Nephron progenitor cell (in vitro differentiated cells): ENCODE results near the gene ZBED5.
"Not testable (repeated sequence)": the region's sequence is repeated elsewhere in the genome, so short reads cannot be mapped to it uniquely, and the experiment has no call there.

Experiments
- DNase-seq: peaks from one replicate; pipeline ENCODE4 v3.0.0; 2021
- H3K27ac Mint-ChIP-seq: 2 replicates; pipeline ENCODE4 v1.8.0; 2021; ENCODE audit warnings: mild to moderate bottlenecking, moderate library complexity, mixed read lengths
- H3K27me3 Mint-ChIP-seq: 2 replicates; pipeline ENCODE4 v1.8.0; 2021; ENCODE audit warnings: mild to moderate bottlenecking, low read depth, mixed read lengths; ENCODE audit not compliant: poor library complexity
- H3K36me3 Mint-ChIP-seq: 2 replicates; pipeline ENCODE4 v1.8.0; 2021; ENCODE audit warnings: low read depth, mixed read lengths
- H3K4me1 Mint-ChIP-seq: 2 replicates; pipeline ENCODE4 v1.8.0; 2021; ENCODE audit warnings: mixed read lengths
- H3K4me3 Mint-ChIP-seq: 2 replicates; pipeline ENCODE4 v1.8.0; 2021; ENCODE audit warnings: mild to moderate bottlenecking, moderate library complexity, mixed read lengths
- H3K9me3 Mint-ChIP-seq: 2 replicates; pipeline ENCODE4 v1.8.0; 2021; ENCODE audit warnings: mild to moderate bottlenecking, moderate library complexity, mixed read lengths
- TF ChIP-seq, protein P1 (sequence below): fragments of 200-600 bp; sonication (generic); IDR thresholded peaks from 2 replicates; pipeline ENCODE4 v1.5.0; 2021; ENCODE audit warnings: antibody characterized with exemption

The ZBED5 gene

DNA sequence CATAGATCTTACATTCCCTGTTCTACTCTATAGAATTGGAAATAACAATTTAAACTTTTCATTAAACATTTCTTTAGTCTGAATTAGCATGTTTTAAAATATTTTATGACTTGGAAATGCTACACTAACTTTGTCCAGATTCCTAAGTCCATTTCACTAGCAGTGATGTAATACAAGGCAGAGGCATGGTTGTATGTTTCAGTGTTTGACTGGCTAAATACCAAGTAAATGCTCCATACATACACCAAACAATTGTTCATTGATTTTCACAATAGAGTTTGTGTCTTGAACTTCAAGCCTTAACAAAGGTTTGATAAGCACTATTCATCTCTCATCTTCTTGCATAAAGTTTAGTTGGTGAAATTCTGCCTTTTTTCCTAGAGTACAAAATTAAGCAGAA is 13.5 kb downstream of the ZBED5 start:
- no peaks in the 10 kb centered on the region for H3K9me3 Mint-ChIP-seq
- no peak overlapping the region for H3K4me3 Mint-ChIP-seq
- no peaks in the 10 kb centered on the region for H3K27me3 Mint-ChIP-seq
- peaks cover 7% of the 10 kb centered on the region for H3K36me3 Mint-ChIP-seq
- H3K27ac Mint-ChIP-seq: no peak overlapping the region
- DNase-seq: no peak
- TF ChIP-seq, protein P1, sequence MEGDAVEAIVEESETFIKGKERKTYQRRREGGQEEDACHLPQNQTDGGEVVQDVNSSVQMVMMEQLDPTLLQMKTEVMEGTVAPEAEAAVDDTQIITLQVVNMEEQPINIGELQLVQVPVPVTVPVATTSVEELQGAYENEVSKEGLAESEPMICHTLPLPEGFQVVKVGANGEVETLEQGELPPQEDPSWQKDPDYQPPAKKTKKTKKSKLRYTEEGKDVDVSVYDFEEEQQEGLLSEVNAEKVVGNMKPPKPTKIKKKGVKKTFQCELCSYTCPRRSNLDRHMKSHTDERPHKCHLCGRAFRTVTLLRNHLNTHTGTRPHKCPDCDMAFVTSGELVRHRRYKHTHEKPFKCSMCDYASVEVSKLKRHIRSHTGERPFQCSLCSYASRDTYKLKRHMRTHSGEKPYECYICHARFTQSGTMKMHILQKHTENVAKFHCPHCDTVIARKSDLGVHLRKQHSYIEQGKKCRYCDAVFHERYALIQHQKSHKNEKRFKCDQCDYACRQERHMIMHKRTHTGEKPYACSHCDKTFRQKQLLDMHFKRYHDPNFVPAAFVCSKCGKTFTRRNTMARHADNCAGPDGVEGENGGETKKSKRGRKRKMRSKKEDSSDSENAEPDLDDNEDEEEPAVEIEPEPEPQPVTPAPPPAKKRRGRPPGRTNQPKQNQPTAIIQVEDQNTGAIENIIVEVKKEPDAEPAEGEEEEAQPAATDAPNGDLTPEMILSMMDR: no peak
- no peaks in the 10 kb centered on the region for H3K4me1 Mint-ChIP-seq

DNA sequence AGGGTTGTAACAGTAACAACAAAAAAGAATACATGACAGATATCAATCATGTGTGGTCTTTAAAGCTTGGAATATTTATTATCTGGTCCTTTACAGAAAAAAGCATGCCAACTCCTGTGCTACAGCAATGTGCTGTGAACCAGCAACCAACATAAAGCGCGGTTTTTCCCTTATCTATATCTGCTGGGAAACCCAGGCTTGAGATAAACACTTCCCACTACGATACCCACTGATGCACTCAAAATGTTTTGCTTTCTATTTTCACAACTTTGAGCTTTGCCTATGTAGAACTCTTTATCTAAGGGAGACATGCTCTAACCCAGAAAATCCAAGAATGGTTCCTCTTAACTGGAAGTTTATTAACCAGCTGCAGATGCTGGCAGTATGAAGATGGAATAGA is 19.0 kb downstream of the ZBED5 start:
- no peaks in the 10 kb centered on the region for H3K4me1 Mint-ChIP-seq
- no peaks in the 10 kb centered on the region for H3K36me3 Mint-ChIP-seq
- H3K9me3 Mint-ChIP-seq: peaks cover 4% of the 10 kb centered on the region
- no peak for DNase-seq
- no peak overlapping the region for H3K27ac Mint-ChIP-seq
- H3K4me3 Mint-ChIP-seq: no peak overlapping the region
- H3K27me3 Mint-ChIP-seq: peaks cover 3% of the 10 kb centered on the region
- TF ChIP-seq, protein P1: no peak

DNA sequence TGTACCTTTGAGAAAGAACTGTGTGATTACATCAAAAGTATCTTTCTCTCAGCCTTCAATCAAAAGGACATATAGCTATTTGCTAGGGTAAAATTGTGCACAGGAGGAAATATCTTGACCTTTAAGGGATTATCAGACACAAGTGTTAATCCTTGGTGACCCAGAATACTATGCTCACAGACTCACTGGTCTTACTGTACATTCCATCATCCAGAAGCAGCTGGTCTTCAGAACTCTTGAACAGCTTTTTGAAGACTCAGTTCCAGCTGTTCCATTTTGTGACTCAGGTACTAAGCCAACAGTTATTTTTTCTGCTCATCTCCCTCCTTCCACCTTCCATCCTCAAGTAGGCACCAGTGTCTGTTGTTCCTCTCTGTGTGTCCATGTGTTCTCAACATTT is 19.8 kb downstream of the ZBED5 start:
- Mint-ChIP-seq H3K27me3 (peaks cover 5% of the 10 kb centered on the region), H3K4me1 (no peaks in the 10 kb centered on the region), H3K9me3 (peaks cover 4% of the 10 kb centered on the region), H3K4me3 (no peak overlapping the region), H3K27ac (no peak overlapping the region), H3K36me3 (no peaks in the 10 kb centered on the region)
- no peak for DNase-seq
- TF ChIP-seq, protein P1: no peak

DNA sequence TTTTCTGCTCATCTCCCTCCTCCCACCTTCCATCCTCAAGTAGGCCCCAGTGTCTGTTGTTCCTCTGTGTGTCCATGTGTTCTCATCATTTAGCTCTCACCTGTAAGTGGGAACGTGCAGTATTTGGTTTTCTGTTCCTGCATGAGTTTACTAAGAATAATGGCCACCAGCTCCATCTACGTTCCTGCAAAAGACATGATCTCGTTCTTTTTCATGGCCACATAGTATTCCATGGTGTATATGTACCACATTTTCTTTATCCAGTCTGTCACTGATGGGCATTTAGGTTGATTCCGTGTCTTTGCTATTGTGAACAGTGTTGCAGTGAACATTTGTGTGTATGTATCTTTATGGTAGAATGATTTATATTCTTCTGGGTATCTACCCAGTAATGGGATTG is 21.0 kb downstream of the ZBED5 start:
- H3K9me3 Mint-ChIP-seq, H3K4me3 Mint-ChIP-seq, H3K36me3 Mint-ChIP-seq, H3K27ac Mint-ChIP-seq, H3K27me3 Mint-ChIP-seq, H3K4me1 Mint-ChIP-seq, DNase-seq: not testable (repeated sequence)

DNA sequence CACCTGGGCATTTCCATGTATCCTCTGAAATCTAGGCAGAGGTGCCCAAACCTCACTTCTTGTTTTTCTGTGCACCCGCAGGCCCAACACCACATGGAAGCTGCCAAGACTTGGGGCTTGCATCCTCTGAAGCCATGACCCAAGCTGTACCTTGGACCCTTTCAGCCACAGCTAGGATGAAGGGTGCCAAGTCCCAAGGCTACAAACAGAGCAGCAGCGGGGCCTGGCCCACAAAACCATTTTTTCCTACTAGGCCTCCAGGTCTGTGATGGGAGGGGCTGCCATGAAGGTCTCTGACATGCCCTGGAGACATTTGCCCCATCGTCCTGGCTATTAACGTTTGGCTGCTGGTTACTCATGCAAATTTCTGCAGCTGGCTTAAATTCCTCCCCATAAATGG is 28.7 kb downstream of the ZBED5 start:
- peaks cover 6% of the 10 kb centered on the region for H3K36me3 Mint-ChIP-seq
- no peaks in the 10 kb centered on the region for H3K4me1 Mint-ChIP-seq
- peaks cover 9% of the 10 kb centered on the region for H3K9me3 Mint-ChIP-seq
- H3K27ac Mint-ChIP-seq: no peak overlapping the region
- TF ChIP-seq, protein P1: no peak
- H3K27me3 Mint-ChIP-seq: peaks cover 4% of the 10 kb centered on the region
- no peak for DNase-seq
- H3K4me3 Mint-ChIP-seq: no peak overlapping the region

DNA sequence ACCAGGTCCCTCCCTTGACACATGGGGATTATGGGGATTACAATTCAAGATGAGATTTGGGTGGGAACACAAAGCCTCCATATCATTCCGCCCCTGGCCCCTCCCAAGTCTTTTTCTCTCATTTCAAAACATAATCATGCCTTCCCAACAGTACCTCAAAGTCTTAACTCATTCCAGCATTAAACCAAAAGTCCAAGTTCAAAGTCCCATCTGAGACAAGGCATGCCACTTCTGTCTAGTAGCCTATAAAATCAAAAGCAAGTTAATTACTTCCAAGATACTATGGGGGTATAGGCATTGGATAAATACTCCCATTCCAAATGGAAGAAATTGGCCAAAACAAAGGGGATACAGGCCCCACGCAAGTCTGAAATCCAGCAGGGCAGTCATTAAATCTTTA is 29.5 kb downstream of the ZBED5 start:
- peaks cover 6% of the 10 kb centered on the region for H3K36me3 Mint-ChIP-seq
- TF ChIP-seq, protein P1: no peak
- peaks cover 4% of the 10 kb centered on the region for H3K27me3 Mint-ChIP-seq
- H3K4me1 Mint-ChIP-seq: peaks cover under 1% of the 10 kb centered on the region
- DNase-seq: no peak
- H3K27ac Mint-ChIP-seq: no peak overlapping the region
- peaks cover 9% of the 10 kb centered on the region for H3K9me3 Mint-ChIP-seq
- no peak overlapping the region for H3K4me3 Mint-ChIP-seq
